HG03469 (cell line): ENCODE measurements around the gene MAP2.

Experiments
- ATAC-seq: cut with Tn5 transposase; IDR thresholded peaks from one replicate; pipeline ENCODE4 v1.9.1; 2021; ENCODE audit warnings: mild to moderate bottlenecking, moderate library complexity, moderate number of reproducible peaks; ENCODE audit not compliant: unreplicated experiment

Gene MAP2

DNA sequence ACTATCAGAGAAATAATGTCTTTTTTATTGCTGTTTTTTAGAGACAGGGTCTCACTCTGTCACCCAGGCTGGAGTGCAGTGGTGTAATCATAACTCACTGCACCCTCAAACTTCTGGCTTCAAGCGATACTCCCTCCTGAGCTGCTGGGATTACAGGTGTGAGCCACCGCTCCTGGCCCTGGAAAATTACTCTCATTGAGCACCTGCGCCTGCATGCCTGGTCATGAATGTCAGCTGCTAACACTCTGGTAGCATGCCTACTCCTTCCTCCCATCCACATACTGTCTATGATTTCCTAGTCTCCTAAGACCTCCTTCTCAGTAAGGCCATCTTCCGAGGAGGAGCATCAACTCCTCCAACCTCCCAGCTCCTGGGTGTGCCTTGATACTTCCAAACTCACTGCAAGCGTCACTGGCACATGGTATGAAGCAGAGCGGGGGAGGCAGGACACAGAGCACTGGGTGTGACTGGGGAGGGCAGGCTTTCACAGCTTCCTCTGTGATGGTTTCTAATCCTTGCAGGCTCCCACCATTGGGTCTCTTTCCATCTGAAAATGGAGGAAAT is 1.6 kb upstream of the MAP2 start:
- no peak for ATAC-seq

DNA sequence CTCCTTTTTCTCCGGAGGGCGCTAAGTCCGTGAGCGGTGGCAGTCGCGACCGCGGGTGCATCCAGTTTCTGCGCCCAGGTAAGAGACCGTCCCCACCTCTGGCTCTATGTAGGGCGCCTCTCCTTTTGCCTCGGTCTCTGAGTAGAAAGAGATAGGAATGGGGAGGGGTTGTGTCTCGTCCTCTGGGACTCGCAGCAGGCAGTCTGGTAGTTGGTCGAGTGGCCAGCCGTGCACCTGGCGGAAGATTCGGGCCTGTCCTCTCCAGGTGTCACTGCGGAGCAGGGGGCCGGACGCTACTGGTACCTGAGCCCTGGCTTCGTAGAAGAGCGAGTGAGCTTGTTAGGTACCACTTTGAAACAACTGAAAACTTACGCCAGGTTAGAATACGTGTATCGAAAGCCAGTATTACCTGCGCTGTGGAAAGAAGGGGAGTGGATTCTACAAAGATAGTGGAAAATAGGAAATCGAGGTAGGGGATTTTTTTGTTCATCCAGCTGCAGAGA is 403 bp downstream of the MAP2 start:
- no peak for ATAC-seq

DNA sequence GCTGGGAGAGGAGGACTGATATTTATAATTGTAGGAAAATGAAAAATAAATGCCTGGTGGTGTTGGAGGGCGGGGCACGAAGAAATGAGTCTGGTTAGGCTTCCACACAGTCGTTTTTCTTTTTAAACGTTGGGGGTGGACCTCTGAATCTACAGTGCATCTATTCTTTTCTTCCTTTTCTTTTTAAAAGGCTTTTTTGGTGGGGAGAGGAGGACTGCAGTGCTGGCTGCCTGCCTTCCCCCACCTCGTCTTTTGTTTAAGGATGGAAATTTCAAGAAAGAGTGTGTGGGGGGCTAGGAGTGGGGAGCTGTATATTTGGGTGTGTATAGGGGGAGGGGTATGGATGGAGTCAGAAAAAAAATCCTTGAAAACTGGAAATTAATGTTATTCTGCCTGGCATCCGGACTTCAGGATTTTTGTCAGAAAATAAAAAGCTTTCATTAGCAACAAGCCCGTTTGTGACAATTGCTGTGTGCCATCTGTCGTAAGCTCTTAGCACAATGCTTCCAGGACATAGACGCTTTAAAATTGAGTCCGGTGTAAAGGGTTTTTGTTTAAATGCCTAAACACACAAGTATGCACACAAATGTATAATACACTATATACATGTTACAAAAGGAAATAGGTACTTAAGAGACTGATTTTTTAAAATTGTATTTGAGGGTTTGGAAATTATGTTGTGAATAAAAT is 1.1 kb downstream of the MAP2 start:
- ATAC-seq, result no peak

DNA sequence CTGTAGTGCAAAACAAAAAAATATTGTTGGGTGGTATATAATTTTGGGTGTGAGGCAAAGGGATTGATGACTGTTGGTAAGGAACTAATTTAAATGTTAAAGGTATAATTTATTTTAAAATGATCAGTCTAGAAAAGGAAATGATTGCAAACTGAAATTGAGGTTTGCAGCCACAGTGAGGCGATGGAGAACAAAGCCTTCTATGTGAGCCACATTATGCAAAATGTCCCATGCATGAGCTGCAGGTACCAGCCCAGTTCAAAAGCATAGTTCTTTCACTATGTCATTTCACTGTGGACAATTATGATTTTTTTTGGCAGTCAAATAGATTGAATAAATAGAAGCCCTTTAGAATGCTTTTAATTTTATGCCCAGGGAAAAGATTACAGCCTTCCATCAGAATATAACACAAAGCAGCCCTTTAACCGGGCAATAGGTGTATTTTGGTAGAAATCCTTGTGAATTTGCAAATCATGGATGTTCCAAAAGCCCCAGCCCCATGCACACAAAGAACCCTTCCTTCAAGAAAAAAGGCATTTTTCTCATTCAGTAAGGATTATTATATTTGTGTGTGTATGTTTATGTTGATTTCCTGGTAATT is 1.7 kb downstream of the MAP2 start:
- ATAC-seq, result peak; percentile 33

DNA sequence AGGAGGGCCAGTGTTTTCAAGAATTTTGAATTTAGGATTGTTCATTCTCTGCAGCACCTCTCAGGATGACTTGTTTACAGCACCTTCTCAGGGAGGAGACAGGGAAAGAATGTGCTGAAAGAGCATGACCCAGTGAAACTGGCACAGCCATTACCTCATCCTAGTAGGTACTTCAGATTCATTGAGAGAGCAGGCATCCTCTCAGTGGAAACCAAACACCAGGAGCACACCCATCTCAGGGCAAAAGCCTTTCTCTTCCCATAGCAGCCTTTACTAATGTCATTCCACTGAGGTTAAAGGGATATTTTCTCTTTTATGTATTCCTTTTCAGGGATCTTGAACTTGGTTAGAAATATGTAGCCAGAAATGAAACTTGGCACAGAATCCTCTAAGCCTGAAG is 2.6 kb downstream of the MAP2 start:
- ATAC-seq, result no peak

DNA sequence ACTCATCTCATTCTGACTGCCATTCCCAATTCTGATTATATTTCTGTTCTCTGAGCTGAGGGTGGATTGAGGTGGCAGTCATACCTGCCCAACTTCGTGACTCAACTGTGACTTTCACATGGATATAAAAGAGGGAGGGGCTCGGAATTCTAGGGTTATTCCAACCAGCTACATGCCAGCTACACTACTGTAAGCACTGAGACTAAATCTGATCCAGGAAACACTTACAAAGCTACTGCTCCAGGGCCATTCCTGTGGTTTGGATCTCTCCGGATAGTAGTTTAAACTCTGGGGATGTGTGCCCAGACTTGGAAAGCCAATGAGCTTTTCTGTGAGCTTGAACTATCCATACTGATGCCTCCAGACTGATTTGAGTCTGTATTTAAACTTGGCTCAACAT is 7.9 kb downstream of the MAP2 start:
- ATAC-seq, result no peak

DNA sequence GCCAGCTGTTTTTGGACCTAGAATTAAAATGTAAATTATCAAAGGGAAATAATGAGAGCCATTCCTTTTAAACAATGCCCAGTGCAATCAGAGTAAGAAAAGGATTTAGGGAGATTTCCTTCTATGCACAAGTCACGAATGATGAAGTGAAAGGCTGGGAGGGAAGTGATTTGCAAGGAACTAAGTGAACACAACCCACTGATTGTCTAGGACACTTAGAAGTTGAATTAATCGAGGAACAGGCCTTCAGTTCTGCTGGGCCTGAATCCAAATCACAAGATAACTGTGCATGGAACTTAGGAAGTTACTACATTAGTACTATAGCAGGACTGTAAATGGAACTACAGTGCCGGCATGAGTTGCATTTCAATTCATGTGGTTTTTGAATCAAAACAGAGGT is 17.7 kb downstream of the MAP2 start:
- ATAC-seq, result no peak

DNA sequence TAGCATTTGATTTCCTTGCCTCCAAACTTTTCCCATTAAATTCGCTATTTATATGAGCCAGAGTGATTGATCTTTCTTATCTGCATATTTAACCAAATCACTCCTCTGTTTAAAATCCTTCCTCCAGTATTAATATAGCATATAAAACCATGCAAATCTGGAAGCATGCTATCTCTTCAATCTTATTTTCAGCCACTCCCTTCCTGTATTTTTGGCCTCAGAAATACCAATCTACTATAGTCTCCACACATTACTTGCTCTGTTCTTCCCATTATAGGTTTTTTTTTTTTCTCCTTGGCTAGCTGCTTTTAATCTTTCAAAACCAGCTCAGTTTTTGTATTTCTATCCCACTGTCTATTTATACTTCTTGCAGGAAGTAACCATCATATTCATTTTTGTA is 19.1 kb downstream of the MAP2 start:
- no peak for ATAC-seq

DNA sequence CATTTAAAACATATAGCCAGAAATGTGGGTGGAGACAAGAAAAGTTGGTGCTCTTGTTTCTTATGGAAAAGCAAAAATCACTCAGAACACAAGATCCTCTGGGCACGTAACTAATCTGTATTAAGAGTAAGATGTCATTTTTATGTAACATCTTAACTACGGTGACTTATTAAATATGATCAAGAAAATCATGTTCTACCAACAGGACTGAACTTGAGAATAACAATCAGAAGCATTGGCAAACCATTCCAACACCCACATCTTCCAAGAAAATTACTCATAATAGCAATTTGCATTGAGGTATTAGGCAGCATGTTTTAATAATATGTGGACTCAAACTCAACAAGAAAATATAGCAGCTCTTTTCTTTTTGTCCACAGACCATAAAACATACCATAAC is 21.6 kb downstream of the MAP2 start:
- ATAC-seq, result no peak

DNA sequence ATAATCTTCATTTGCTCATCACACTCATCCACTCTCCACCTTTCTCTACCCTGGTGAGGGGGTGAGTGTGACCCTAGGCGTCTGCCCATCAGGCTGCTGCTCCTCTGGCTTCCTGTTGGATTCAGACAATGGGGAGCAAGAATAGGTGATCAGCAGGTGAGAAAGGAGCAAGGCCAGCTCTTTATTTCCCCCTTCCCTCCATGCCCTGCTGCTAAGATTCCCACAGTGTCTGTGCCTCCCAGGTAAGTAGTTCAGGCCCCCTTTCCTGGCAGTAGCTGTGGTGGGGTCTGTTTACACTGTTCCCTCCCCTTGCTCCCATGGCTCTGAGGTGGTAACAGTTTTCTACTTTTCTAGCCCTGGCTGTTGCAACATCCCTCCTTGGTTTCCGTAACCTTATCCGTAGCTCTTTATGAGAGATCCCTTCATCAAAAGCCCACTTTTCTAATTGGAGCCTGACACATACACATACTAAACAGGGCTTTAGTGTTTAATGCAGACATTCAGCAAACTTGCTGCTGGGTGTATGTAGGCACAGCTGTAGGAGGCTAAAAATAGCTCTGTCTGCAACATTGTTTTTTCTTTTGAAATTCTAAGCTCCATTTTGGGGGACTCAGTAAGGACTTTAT is 27.5 kb downstream of the MAP2 start:
- no peak for ATAC-seq

DNA sequence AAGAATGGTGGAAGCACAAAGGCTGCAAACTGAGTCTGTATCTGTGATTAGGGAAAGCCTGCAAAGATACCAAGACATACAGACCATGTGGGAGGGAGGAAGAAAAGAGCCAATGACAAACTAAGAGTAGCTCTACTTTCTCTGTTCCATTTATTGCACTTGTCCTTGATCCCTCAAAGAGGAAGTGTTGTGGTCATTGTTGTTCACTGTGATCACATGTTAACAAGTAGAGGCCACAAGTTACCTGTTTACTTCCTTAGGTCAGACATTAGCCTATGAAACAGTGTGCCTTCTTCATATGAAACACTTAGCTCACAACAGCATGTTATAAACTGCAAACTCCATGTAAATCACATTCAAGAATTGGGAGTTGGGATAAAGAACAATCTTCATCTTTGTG is 32.6 kb downstream of the MAP2 start:
- ATAC-seq, result peak; percentile 39

DNA sequence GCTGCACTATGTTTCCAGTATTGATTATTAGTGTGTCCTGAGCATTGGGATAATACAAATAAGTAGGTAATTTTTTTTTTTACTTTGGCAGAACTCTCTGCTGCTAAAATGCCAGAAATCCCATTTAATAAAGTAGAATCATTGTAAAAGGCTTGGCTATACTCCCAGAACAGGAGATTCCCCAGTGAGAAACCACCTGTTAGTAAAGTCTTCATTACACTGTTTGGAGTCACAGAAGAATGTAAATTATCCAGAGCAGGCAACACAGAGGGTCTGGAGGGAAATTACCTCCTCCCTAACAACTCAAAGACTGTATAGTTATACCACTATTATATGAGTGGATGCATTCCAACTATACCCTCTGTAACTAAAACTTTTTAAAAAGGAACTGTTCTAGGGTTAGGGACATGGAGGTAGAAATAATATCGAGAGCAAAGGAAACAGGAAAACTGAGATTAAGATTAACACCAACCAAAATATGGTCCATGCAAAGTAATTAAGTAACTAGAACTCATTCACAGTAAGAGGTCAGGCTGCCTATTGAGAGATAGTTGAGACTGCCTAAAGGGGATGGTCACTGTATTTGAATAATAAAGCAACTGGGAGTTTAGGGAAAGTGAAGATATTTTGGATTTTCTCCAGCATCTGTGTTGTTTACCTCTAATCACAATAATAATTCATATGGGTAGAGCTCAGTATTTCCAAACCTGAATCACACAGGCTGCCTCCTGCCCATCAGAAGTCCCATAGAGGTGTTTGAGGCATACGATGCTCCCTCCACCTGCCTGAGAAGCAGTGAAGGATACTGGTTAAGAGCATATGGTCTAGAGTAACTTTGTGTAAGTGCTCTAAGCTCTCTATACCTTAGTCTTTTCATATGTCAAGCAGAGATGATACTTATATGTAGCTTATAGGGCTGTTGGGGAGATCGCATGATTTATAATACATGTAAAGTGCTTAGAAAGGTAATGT is 34.4 kb downstream of the MAP2 start:
- no peak for ATAC-seq

DNA sequence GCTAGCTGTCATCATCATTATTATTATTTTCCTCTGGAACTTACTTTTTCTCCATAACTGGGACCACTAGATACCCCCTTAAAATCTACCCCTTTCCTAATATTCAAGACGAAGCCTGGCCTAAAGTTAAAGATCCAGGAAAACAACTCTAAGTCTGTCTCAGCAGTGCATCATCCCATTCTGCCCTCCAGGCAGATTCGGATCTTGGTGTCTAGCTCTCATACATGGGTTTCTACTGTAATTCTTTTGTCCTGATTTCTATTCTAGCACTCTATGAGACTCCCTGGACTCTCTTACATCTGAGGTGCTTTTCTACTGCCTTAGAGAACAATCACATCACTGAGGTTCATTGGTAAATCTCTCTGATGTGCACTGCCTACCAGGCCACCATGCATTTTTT is 35.5 kb downstream of the MAP2 start:
- ATAC-seq, result no peak

DNA sequence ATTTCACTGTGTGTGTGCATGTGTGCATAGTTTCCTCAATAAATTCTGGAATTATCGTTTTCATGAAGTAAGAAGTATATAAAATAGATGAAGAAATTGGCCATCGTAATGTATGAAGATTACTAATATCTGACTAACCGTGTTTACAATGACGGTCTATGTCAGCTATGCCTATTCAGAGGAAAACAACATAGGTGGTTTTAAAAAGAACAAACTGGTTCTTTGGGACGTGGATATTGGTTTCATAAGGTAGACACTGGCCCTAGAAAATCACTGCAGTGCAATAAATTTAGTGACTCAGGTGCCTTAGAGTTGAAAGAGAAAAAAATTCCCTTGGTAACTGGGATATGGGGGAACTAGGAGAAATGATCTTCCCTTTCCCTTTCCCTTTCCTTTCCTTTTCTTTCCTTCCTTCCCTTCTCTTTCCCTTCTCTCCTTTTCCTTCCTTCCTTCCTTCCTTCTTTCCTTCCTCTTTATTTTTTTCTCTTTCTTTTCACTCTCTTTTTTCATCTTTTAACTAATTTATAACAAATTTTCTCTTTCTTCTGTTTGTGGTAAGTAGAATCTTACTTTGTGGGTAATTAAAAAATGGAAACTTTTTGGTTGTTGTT is 36.4 kb downstream of the MAP2 start:
- ATAC-seq, result no peak

DNA sequence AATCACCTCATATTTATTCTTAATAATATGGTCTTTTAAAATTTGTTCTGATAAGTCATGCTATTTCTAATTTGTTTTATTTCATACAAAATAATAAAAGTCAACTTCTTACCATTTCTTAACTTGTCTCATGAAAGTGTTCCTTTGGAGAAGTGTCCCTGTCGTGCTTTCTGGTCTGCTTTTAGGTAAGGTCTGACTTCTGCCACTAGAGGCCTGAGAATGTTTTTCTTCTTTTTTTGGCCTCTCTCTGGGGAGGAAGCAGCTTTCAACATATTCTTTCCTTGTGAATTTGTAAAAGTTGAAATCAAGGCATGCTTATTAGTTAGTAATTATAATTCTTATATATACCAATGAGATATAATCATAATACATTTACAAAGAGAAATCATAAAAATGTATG is 39.4 kb downstream of the MAP2 start:
- ATAC-seq, result no peak

DNA sequence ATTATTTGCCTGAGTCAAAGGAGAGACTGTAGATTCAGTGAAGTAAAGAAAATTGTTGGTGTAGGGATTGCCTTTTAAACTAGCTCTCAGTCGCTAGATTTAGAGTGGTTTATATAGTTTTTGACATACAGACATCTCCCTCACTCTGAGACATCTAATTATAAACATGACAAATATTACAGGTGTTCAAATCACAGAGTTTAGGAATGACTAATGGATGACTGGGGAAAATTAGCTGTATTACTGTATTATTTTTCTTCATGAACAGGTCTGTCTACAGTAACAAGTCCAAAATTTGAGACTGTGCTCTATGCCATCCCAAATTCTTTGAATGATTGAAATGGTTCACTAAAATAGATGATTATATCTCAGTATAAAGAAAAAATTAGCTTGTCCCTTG is 40.0 kb downstream of the MAP2 start:
- no peak for ATAC-seq

DNA sequence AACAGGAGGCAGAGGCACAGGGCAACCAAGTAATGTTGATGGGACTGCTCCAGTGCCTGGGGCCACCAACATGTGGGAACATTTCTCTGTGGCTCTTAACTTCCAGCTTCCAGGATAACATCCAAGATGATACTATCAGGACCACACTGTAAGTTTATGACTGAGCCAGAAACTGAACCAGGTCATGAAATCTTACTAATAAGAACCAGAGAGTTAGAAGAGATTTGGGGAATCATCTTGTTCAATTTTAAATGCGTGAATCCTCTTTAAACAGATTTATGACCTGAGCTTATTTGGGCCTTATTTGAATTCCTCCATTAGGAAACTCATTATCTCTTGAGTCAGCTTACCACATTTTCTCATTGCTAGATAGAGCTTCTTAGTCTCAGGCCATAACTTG is 45.0 kb downstream of the MAP2 start:
- ATAC-seq, result no peak

DNA sequence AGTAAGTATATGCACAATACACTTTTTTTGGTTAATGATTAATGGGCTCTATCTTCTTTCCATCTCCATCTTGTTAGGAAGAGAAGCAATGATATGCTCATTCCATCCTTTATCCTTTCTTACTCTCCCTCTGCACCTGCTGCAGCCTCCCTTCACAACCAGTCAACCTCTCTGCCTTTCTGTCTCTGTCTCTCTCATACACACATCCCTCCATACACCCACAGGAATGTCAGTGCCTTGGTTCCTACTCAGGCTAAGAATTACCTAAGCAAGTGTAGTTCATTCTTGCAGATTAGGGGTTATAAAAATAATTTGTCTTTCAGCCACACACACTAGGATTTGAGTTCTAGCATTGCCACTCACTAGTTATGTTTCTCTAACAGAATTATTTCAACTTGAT is 45.6 kb downstream of the MAP2 start:
- no peak for ATAC-seq

DNA sequence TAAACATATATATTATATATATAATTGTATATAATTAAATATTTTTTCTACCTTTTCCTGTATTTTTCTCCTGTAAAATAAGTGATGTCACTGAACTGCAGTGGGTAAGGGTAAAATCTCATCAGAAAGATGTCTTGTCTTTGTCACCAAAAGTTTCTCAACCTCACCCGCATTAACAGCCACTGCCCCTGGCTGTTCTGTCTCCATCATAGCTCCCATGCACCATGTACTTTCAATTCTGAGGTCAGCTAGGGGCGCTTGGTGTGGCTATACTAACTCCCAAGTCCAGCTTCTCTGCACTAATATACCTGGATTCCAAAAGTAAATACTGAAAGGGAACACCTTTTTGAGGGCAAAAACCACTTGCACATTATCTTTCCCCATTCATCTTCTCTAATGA is 46.6 kb downstream of the MAP2 start:
- no peak for ATAC-seq

DNA sequence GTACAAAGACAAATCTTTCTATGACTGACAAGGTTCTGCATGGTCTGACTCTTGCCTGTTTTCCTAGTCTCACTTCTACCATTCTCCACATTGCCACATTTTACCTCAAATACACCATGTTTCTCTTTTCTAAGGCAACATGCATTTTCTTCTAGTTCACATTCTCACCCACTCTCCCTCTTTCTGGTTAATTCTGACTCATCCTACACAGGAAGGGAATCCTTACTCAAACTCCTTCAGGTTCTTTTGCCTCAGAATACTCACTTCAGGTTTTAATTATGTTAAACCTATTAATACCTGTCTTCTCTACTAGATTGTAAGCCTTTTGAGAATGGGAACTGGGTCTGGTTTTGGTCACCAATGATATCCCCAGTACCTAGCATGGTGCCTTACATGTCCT is 47.2 kb downstream of the MAP2 start:
- no peak for ATAC-seq
